IPS-NIHi7 (cell line): ENCODE results near the gene SRF.

Experiments used
- DNase-seq: peaks from one replicate; pipeline ENCODE4 v3.0.0; 2012; ENCODE audit warnings: mixed read lengths; ENCODE audit errors: extremely low spot score

SRF gene

GRCh38 chr6:43183441-43183840 is 12.4 kb downstream of the SRF start:
- no peak for DNase-seq

GRCh38 chr6:43184268-43184985 is 13.4 kb downstream of the SRF start:
- no peak for DNase-seq

- DNase-seq: no peak
Observed at GRCh38 chr6:43185391-43185985, 14.4 kb downstream of the SRF start.

GRCh38 chr6:43186019-43186418 is 14.9 kb downstream of the SRF start:
- no peak for DNase-seq

- no peak for DNase-seq
Observed at GRCh38 chr6:43186706-43187105, 15.6 kb downstream of the SRF start.

- DNase-seq: no peak
Observed at GRCh38 chr6:43187821-43188220, 16.8 kb downstream of the SRF start.

GRCh38 chr6:43188426-43188825 is 17.4 kb downstream of the SRF start:
- DNase-seq: no peak

GRCh38 chr6:43189776-43190304 is 18.8 kb downstream of the SRF start:
- DNase-seq: no peak

- no peak for DNase-seq
Observed at GRCh38 chr6:43192911-43193310, 21.8 kb downstream of the SRF start.

GRCh38 chr6:43193929-43194328 is 22.9 kb downstream of the SRF start:
- DNase-seq: no peak

- DNase-seq: no peak
Observed at GRCh38 chr6:43196337-43196736, 25.3 kb downstream of the SRF start.

GRCh38 chr6:43199912-43200311 is 28.8 kb downstream of the SRF start:
- no peak for DNase-seq

- no peak for DNase-seq
Observed at GRCh38 chr6:43200541-43200940, 29.5 kb downstream of the SRF start.

- no peak for DNase-seq
Observed at GRCh38 chr6:43202451-43202850, 31.4 kb downstream of the SRF start.

GRCh38 chr6:43203029-43203717 is 32.1 kb downstream of the SRF start:
- no peak for DNase-seq

GRCh38 chr6:43203718-43204095 is 32.6 kb downstream of the SRF start:
- no peak for DNase-seq

GRCh38 chr6:43204271-43205105 is 33.4 kb downstream of the SRF start:
- no peak for DNase-seq

- no peak for DNase-seq
Observed at GRCh38 chr6:43205849-43206248, 34.8 kb downstream of the SRF start.

- no peak for DNase-seq
Observed at GRCh38 chr6:43207286-43207685, 36.2 kb downstream of the SRF start.

GRCh38 chr6:43211955-43212354 is 40.9 kb downstream of the SRF start:
- no peak for DNase-seq

GRCh38 chr6:43213431-43213830 is 42.4 kb downstream of the SRF start:
- no peak for DNase-seq

- no peak for DNase-seq
Observed at GRCh38 chr6:43215066-43215465, 44.0 kb downstream of the SRF start.
